NCI-H2227 (cell line): Measurements from ENCODE around the gene PXDN.

ENCODE experiments used
- DNase-seq: peaks from one replicate; lab custom pipeline; 2025; ENCODE audit not compliant: unreplicated experiment; lab: John Stamatoyannopoulos, UW

The PXDN gene

DNA sequence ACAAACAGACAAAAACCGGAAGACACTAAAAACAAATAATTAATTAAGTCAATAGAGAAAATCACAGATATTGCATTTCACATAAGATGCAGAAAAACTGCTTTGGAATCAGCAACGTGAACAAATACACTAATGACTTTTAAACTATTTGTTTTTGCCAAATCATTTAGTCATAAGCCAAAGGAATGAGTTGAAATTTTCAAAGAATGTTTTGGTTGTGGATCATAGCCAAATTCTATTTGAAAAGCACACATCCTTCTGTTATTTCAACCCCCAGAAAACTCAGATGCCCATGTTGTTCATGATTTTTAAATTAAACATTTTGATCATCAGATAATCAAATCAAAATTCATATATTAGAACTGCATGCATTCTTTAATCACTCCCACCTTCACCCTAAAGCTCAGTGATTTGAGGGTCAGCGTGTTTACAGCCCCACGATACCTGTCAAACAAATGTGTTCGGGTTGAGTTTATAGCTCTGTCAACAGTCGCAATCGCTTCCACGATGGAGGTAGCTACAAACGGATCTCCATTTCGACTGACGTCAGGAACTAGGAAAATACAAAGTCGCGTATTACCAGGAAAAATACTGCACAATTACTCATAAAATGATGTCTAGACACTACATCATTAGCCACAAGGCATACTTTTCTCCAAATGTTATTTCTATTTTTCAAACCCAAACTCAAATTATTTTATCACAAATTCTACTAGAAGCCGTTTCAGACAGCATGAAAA, 90.2 kb downstream of the PXDN start:
- DNase-seq = no peak

DNA sequence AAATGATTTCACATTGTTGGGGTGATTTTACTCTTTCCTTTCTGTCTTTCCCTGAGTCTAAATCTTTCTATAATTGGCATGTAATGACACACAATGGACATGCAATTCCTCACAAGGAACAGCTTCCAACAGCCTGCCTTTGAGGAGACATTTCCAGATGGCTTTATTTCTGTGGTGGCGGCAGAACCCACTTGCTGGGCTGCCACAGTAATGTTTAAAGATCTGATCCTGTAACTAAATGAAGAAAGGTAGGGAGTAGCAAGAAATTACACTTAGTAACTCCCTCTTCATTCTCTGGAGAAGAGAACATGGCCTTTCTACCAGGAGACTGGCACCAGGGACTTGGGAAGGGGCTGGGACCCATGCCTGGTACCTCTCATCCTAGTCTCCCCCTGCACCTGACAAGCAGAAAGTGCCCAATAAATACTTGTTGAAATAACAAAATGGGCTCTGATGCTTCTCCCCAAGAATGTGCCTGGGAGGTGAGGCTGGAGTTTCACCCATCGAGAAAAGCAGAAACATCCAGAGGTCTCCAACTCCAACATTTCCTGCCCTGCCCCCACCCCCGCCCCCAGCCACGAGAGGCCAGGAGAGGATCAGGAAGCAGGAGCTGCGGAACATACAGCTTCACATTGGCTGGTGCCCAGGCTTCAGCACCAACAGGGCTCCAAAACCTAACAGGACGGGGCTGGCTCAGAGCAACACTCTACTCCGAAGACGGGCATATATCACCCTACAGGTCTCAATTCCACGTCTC, 92.1 kb downstream of the PXDN start:
- no peak for DNase-seq

DNA sequence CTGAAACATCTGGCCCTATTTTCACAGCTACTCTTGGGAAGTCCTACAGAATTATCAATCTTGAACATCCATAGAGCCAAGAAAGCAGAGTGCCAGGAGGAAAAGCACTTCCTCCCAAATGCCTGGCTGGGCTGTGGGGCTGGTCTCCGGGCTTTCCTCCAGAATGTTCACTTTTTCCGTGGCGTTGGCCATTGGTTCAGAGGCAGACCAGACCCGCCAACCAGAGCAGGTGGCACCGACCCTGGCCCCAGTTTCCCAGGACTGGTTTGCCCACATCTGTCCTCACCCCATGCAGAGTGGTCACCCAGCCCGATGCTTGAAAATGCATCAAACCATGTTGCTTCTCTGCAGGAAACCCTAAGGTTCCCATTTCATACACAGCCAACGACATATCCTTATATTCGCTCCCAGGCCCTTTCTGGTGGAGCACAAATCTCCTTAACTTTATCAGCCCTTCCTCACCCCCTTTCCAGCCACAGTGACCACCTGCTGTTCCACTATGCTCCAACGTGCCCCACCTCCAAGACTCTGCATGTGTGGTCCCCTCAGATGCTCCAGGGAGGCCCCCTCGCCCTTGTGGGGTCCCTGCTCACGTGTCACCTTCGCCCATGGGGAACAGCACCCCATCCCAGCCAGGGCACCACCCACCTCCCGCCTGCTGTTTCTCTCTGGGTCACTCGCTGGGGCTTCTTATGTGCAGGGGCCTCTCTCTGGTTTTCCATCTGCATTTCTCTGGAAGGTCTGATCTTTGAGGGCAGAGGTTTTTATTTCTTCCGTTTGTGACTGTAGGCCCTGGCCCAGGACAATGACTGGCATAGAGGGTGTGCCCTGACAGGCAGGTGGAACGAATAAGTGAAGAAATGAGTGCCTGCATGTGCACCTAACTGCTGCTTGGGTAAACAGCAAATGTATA, 92.9 kb downstream of the PXDN start:
- no peak for DNase-seq

DNA sequence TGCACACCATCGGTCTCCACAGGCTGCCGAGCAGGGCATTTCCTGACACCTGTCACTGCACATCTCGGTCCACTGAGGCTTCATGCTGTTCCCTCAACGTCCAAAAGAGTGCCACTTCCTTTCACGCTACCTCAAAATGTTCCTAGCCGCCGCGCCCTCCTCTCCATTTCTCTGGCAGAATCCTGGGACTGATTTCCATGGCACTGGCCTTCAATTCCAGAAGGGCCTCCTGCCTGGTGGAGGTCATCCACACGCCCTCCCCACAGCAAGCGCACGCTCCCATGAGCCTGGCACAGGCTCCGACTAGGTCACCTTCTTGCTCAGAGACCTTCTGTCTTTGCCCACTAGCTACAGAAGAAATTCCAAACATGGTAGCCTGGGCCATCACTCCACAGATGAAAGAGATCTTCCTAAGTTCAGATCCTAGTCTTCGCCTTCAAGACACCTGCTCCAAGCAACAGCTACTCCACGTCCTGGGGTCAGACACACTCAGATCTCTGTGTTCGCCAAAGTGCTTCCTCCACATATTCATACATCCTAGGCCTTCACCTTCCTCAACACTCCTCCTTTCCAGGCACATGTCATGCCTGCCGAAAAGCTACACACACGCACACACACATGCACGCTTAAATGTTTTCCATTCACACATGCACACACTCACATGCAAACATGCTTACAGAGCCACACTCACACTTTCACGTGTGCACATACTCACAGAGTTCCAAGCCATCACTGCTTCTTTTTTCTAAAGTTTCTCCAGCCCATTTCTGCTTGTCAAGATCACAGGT, 94.0 kb downstream of the PXDN start:
- DNase-seq = no peak

DNA sequence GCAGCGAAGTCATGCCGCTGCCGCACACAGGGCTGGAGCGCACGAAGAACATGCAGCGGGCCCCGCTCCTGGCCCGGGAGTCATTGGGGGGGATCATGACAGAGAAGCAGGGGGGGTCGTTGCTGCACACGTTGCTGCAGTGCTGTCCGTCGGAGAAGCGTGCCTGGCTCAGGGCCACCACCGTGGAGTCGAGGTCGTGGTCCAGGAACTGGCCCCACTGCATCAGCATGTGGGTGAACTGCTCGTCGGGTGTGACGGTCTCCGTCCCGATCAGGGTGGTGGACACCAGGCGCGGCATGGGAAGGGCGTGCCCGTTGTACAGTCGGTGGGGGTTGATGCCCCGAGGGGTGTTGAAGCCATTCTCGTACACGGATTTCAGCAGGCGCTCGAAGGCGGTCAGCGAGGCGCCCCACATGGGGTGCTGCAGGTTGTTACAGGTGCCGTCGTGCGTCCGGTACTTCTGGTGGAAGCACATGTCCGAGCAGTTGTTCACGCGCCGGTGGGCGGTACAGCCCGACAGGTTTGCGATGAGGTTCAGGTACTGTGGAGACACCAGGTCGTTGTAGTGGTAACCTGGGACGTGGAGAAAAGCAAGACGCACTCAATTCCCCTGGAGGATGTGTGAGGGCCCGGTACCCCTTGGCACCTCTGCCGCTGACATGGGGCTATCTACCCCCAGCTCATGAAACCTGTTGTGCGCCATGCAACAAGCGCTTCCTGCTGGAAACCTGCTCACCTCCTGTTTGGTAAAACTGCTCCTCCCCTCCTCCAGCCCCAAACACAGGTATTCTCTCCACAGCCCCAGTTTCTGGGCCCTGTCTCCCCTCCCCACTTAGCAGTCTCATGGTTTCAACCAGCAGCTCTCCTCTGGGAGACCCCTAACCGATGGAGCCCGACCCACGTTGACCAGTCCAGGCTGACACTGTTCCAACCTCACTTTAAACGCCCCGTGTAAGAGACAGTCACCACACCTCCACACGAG, 94.9 kb downstream of the PXDN start:
- no peak for DNase-seq

DNA sequence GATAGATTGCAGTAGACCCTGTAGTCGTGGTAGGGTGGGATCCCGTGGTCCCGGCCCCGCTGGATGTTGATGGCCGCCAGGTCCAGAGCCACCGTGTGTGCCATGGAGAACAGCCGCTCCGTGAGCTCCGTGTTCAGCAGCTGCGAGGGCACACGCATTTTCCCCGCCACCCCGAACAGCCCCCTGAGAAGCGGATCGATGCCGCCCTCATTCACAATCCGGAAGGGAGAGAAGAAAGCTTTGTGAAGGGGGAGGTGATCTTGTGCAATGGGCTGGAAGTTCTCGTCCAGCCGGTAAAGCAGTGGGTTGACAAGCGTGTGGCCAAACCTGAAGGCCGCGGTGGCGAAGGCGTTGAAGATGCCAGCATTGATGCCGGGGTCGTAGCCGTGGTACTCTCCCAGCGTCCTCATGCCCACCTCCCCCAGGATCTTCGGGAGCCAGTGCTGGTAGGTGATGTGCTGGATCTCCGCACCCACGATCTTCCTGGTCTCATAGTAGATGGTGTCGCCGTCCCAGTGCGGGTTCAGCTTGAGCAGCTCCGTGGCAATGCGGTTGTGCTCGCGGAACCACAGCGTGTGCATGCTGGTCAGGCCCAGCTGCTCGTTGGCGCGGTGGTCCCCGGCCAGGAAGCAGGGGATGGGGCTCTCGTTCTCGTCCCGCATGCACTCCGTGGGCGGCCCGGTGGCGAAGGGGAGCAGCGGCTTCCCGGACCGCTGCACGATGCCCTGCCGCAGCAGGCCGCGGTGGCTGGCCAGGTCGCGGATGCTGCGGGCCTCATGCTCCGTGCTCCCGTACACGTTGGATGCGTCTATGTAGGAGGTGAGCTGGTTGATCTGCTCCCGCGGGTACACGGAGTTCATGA, 95.8 kb downstream of the PXDN start:
- no peak for DNase-seq

DNA sequence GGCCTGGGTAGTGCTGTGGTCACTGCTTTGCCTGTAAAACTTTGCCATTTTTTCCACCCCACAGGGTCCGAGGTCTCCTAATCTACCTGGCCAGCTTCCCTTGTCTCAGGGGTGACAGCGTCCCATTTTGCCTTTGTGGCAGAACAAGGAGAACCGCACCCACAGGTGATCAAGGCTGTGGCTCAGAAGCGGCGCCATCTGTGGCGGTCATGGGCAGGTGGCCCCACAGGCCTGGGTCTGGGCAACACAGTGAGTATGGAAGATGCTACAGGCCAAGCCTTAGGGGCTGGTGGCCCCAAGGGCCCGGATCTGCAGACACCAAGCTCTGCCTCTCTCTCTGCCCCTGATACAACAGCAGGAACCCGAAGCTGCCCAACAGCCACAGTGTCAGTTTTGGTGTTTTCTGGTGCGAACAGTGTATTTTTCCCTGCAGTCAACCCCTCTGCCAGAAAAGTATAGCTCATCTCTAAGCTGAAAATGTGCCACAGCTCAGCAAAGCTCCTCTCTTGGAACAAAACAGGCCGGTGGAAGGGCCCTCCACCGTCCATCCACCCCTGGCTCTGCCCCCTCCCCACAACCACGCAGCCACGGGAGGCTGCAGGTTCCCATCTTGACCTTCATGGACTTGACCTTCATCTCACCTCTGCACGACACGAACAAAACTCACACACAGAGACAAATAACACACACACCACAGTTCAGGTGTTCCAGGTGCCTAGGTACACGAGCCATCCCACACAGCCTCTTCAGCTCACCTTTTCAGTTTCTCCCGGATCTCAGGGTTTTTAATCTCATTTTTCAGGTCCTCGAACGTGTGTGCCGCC, 96.7 kb downstream of the PXDN start:
- no peak for DNase-seq

DNA sequence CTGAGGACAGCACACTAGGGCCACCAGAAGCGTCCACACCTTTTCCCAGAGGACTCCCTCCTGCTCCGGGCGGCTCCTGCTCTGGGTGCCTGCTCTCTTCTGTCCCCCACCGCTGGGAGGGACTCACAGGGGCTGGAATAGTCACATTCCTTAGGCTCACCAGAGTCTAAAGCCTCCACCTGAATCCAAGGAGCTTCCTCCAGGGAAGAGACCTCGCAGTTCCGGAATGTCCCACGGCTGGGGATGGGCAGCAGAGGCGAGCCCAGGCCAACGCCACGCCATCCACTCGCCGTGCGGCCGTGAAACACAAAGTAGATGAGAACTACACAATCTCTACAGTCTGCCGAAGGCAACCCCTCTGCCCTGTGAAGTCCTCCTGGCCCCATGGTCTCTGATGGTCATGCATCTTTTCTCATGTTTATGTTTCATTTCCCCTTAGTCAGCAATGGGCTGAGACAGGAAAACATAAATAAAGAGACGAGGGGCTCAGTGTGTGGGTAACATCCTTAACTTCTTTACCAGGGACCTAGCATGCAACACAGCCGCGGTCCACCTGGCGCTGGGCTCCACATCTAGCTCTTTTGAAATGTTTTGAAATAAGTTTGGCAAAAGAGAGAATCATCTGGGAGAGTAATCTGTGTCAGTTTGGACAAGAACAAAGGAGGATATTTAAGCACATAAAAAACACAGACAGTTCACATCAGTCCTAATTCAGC, 98.4 kb downstream of the PXDN start:
- DNase-seq = no peak

DNA sequence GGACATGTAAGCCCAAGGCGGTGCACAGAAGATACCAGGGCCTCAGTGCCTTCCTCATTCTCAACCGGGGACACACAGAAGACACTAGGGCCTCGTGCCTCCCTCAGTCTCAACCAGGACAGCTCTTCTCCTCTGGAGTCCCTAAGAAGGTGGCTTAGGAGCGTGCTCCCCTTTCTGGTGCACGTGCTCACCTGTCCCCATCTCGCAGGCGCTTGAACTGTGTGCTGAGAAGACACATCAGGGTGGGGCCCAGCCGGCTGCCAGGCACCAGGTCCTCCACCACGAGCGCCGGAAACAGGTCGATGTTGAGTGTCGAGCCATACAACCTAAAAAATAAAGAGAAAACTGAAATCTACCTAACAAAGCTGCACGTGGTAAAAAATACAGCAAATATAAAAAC, 99.9 kb downstream of the PXDN start:
- DNase-seq = no peak

DNA sequence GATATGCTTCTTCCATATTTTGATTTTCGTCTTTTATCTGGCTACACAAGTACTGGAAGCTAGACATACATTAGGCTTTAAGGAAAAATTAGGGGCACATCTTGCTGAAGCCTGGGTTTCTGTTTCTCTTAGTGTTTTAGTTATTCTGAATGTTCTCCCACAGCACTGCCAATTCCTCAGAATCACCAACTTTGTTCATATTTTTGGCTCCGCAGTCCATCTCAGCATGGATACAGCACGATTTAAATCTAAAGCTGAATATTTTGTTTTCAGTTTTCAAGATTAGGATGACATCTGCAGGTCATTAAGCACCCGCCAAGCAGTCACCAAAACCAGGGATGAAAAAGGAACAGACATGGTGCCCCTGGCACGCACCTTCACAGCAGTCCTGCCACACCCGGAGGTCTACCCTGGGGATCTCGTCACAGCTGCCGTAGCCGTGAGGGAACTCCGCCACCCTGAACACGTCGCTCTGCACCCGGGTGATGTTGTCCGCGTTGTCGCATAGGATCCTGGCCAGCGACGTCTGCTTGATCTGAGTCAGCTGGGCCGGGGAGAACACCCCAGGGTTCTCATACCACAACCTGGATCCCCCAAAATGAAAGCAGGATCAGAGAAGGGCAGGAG, 101.2 kb downstream of the PXDN start:
- DNase-seq = no peak

DNA sequence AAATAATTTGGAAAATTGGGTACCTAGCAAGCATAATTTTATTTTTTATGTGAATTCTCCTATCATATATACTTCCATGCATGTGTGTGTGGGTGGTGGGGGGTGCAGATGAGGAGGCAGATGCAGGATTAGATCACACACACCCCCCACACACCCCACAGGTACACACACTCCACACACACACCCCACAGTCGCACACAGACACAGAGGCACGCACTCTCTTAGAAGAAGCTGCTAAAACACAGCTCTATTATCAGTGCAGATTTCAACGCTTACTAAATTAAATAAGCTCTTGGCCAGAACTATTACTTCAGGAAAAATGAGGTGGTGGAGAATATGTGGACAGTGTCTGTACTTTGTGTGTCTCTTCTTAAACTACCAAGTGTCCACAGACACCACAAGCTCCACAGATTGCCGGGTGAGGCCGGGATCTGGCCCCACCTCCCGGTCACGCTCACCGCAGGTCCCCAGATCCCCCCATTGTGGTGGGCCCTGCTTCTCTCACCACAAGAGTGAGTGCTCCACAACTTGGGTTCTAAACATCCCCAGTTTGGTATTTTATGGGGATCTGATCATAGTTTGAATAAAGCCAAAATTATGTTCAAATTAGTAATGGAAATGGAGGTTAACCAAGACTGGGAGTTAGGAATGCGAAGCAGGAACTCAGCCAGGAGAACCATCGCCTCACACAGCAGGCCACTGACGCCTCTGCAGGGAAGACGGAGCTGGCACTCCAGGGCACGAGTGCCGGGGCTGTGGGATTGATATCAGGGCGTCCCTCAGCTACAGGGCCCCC, 102.1 kb downstream of the PXDN start:
- no peak for DNase-seq

DNA sequence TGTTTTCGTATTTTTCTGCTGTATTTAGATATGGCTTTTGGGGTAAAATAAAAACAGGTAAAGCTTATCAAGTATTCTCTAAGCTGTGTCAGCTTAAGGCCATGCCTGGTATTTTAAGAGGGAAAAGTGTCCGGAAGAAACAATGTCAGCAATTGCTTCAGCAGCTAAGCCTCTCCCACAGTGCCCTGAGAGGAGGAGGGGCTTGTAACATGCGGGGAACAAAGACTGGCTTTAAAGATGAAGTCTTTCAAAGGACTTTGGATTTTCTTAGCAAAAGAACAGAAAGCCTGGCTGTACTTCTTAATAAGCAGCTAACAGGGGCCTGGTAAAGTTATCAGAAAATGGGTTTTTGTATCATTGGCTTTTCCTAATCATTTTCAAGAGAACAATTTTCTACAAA, 102.8 kb downstream of the PXDN start:
- DNase-seq = no peak

DNA sequence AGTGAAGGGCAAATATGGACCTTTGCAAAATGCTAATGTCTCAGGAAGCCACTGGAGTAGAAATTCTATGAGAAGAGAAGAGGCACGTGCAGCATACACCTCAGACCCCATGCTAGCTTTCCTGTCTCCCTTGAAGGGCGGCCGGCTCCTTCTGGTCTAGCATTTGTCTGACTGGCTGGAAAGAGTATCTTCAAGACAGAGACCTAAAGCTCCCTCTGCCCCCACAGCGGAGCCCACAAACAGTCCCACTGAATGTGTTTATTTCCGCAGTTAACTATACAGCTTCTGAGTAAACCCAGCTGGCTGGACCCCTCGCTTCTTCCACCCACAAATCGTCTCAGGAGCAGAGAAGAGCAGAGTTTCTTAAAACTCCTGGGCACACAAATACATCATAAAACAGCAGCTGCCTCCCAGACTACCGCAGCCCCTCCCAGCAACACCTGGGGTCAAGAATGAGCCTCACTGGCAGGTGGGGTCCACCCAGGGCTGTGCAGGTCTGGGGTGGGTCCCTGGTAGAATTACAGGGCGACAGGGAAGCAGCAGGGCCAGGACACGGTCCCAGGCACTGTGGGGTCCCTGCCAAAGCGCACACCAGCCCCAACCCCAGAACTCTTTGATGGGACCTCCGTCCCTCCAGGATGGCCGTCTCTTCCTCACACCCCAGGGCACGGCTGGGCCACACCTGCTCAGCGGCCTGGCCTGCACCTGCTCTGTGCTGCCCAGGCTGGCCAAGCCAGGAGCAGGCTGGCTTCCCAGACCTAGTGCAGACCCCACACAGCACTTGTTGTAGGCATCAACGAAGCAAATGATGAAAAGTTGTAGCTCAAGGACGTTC, 103.8 kb downstream of the PXDN start:
- no peak for DNase-seq

DNA sequence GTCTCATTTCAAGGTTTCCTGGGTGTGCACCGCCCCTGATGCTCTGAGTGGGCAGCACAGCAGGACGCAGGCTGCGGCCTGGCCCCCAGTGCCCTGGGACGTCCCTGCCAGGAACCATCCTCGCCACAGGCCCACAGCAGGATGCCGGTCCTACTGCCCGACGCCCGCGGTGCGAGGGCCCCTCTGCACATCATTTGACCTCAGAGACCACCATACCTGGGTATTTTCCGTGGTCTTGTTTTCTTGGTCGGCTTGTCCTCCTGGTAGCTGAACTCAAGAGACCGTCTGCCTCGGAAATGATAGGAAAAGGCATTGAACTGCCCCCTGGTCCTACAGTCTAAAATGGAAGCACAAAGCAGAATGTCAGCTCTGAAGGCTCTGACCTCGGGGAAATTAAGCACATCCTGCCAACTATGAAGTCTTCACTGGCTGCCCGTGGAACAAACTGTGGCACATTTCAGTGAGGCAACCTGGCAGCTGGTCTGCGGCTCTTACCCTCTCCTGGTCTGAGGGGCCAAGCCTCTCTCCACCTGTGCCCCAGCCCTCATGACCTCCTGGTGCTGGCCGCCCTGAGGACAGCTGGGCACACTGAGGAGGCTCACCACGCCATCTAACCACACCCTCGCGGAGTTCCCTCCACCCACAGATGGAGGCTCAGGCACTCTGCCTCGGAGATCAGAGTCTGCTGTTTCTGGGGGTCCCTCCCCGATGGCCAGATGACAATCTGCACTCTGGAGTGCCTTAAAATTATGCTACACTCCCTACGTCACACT, 105.0 kb downstream of the PXDN start:
- no peak for DNase-seq
